HepG2 (cell line): Measurements from ENCODE around the gene EHBP1.

Experiments
- BHLHE40 ChIP-seq: IDR thresholded peaks from 2 replicates; pipeline ENCODE4 v1.6.1; 2011; ENCODE audit warnings: low read length, improper control_type of control experiment
- IKZF1 ChIP-seq: fragments of 450-650 bp; IDR thresholded peaks from 2 replicates; pipeline ENCODE4 v1.7.1; 2016
- KAT2B ChIP-seq: fragments of 150-350 bp; IDR thresholded peaks from 2 replicates; pipeline ENCODE4 v1.6.1; 2014; ENCODE audit warnings: low read depth, low read length, borderline replicate concordance
- ZFP82 ChIP-seq: sonication (generic); formaldehyde crosslinking; IDR thresholded peaks from 2 replicates; pipeline ENCODE4 v1.5.1; 2020; ENCODE audit warnings: mild to moderate bottlenecking, missing genetic modification reagents, borderline replicate concordance
- ZMYM2 ChIP-seq: sonication (generic); formaldehyde crosslinking; IDR thresholded peaks from 2 replicates; pipeline ENCODE4 v1.8.0; 2022; ENCODE audit warnings: mild to moderate bottlenecking, missing genetic modification reagents
- ZNF10 ChIP-seq: sonication (generic); formaldehyde crosslinking; IDR thresholded peaks from 2 replicates; pipeline ENCODE4 v1.4.0; 2020; ENCODE audit warnings: mild to moderate bottlenecking, low read depth, missing genetic modification reagents, borderline replicate concordance
- ZNF138 ChIP-seq: sonication (generic); formaldehyde crosslinking; IDR thresholded peaks from 2 replicates; pipeline ENCODE4 v1.5.0; 2020; ENCODE audit warnings: mild to moderate bottlenecking, low read depth, missing genetic modification reagents
- TF ChIP-seq, protein P1 (sequence below): sonication (generic); formaldehyde crosslinking; IDR thresholded peaks from 2 replicates; pipeline ENCODE4 v1.5.1; 2020; ENCODE audit warnings: mild to moderate bottlenecking, missing genetic modification reagents, borderline replicate concordance
- TF ChIP-seq, protein P2 (sequence below): sonication (generic); formaldehyde crosslinking; IDR thresholded peaks from 2 replicates; pipeline ENCODE4 v1.5.0; 2020; ENCODE audit warnings: mild to moderate bottlenecking, missing genetic modification reagents, moderate library complexity
- TF ChIP-seq, protein P3 (sequence below): sonication (generic); formaldehyde crosslinking; IDR thresholded peaks from 2 replicates; pipeline ENCODE4 v1.8.1; 2022; ENCODE audit warnings: low read depth, mild to moderate bottlenecking, missing genetic modification reagents
- TF ChIP-seq, protein P4 (sequence below): sonication (generic); formaldehyde crosslinking; IDR thresholded peaks from 2 replicates; pipeline ENCODE4 v1.4.0; 2020; ENCODE audit warnings: missing genetic modification reagents, mild to moderate bottlenecking, borderline replicate concordance

DNA sequence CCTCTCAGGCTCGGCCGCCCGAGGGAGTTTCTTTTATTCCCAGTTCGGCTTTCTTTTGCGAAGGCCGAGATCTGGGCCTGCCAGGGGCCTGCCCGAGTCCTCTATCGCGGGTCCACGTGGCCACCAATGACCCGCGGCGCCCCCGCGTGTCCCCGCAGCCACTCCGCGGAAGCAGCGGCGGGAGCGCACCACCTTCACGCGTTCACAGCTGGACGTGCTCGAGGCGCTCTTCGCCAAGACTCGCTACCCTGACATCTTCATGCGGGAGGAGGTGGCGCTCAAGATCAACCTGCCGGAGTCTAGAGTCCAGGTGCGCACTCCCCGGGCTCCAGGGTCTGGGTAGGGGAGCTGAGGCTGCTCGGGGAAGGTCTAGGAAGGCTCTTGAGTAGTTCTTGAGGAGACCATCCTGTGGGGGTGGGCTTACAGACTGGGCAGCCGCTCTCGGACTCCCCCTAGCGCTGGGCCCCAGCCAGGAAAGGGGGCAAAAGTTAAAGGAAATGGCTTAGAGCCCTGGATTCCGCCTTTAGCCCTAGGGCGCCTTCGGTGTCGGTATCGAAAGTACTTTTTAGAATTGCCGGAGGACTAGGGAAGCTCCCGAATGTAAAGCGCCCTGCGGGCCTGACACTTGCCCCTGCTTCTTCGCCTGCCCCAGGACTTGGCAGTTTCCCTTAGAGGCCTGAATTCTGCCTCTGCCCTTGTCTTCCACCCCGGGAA lies 348.5 kb downstream of the EHBP1 start:
- TF ChIP-seq, protein P1, sequence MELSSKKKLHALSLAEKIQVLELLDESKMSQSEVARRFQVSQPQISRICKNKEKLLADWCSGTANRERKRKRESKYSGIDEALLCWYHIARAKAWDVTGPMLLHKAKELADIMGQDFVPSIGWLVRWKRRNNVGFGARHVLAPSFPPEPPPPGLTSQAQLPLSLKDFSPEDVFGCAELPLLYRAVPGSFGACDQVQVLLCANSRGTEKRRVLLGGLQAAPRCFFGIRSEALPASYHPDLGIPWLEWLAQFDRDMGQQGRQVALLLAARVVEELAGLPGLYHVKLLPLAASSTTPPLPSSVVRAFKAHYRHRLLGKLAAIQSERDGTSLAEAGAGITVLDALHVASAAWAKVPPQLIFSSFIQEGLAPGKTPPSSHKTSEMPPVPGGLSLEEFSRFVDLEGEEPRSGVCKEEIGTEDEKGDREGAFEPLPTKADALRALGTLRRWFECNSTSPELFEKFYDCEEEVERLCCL, result no peak
- TF ChIP-seq, protein P2, sequence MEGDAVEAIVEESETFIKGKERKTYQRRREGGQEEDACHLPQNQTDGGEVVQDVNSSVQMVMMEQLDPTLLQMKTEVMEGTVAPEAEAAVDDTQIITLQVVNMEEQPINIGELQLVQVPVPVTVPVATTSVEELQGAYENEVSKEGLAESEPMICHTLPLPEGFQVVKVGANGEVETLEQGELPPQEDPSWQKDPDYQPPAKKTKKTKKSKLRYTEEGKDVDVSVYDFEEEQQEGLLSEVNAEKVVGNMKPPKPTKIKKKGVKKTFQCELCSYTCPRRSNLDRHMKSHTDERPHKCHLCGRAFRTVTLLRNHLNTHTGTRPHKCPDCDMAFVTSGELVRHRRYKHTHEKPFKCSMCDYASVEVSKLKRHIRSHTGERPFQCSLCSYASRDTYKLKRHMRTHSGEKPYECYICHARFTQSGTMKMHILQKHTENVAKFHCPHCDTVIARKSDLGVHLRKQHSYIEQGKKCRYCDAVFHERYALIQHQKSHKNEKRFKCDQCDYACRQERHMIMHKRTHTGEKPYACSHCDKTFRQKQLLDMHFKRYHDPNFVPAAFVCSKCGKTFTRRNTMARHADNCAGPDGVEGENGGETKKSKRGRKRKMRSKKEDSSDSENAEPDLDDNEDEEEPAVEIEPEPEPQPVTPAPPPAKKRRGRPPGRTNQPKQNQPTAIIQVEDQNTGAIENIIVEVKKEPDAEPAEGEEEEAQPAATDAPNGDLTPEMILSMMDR, result no peak
- TF ChIP-seq, protein P3, sequence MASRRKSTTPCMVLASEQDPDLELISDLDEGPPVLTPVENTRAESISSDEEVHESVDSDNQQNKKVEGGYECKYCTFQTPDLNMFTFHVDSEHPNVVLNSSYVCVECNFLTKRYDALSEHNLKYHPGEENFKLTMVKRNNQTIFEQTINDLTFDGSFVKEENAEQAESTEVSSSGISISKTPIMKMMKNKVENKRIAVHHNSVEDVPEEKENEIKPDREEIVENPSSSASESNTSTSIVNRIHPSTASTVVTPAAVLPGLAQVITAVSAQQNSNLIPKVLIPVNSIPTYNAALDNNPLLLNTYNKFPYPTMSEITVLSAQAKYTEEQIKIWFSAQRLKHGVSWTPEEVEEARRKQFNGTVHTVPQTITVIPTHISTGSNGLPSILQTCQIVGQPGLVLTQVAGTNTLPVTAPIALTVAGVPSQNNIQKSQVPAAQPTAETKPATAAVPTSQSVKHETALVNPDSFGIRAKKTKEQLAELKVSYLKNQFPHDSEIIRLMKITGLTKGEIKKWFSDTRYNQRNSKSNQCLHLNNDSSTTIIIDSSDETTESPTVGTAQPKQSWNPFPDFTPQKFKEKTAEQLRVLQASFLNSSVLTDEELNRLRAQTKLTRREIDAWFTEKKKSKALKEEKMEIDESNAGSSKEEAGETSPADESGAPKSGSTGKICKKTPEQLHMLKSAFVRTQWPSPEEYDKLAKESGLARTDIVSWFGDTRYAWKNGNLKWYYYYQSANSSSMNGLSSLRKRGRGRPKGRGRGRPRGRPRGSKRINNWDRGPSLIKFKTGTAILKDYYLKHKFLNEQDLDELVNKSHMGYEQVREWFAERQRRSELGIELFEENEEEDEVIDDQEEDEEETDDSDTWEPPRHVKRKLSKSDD (CRISPR knock-in tag), result no peak
- TF ChIP-seq, protein P4, sequence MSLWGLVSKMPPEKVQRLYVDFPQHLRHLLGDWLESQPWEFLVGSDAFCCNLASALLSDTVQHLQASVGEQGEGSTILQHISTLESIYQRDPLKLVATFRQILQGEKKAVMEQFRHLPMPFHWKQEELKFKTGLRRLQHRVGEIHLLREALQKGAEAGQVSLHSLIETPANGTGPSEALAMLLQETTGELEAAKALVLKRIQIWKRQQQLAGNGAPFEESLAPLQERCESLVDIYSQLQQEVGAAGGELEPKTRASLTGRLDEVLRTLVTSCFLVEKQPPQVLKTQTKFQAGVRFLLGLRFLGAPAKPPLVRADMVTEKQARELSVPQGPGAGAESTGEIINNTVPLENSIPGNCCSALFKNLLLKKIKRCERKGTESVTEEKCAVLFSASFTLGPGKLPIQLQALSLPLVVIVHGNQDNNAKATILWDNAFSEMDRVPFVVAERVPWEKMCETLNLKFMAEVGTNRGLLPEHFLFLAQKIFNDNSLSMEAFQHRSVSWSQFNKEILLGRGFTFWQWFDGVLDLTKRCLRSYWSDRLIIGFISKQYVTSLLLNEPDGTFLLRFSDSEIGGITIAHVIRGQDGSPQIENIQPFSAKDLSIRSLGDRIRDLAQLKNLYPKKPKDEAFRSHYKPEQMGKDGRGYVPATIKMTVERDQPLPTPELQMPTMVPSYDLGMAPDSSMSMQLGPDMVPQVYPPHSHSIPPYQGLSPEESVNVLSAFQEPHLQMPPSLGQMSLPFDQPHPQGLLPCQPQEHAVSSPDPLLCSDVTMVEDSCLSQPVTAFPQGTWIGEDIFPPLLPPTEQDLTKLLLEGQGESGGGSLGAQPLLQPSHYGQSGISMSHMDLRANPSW (CRISPR knock-in tag), result no peak
- TF ChIP-seq ZMYM2 (CRISPR knock-in tag), result no peak
- no peak for TF ChIP-seq ZNF138
- no peak for TF ChIP-seq ZNF10 (CRISPR knock-in tag)
- no peak for TF ChIP-seq KAT2B
- no peak for TF ChIP-seq BHLHE40
- no peak for TF ChIP-seq IKZF1
- no peak for TF ChIP-seq ZFP82 (CRISPR knock-in tag)
